GM23248 (cell line): ENCODE results near the gene MAGEA9.

Experiments
- EZH2 ChIP-seq: fragments of 200-600 bp; sonication (generic); IDR thresholded peaks from 2 replicates; pipeline ENCODE4 v1.6.1; 2018; ENCODE audit warnings: antibody characterized with exemption, mild to moderate bottlenecking; ENCODE audit not compliant: insufficient read depth, poor library complexity, severe bottlenecking
- EZH2phosphoT487 ChIP-seq: fragments of 200-600 bp; sonication (generic); IDR thresholded peaks from 2 replicates; pipeline ENCODE4 v1.6.1; 2018; ENCODE audit warnings: antibody characterized with exemption, moderate library complexity, mild to moderate bottlenecking, low read depth; ENCODE audit not compliant: insufficient read depth

- TF ChIP-seq EZH2 (no peak), EZH2phosphoT487 (no peak)
These were observed 55.4 kb downstream of the MAGEA9 start for GRCh38 chrX:149837167-149837566.
